H1 (cell line): Measurements from ENCODE around the gene AAR2. TPM values are rescaled to one million over a fixed set of nuclear protein-coding genes. Genes with fewer than 3 reads are reported as not detected.

ENCODE experiments used
- POU5F1 ChIP-seq: IDR thresholded peaks from 2 replicates; pipeline ENCODE4 v1.6.1; 2011; ENCODE audit warnings: low read depth, mild to moderate bottlenecking, low read length, moderate library complexity
- TBP ChIP-seq: IDR thresholded peaks from 2 replicates; pipeline ENCODE4 v1.6.1; 2011; ENCODE audit warnings: low read depth, low read length, improper control_type of control experiment
- ZNF274 ChIP-seq: IDR thresholded peaks from 2 replicates; pipeline ENCODE4 v1.7.0; 2012; ENCODE audit warnings: low read length, borderline replicate concordance; ENCODE audit errors: extremely low read depth
- polyA plus RNA-seq, 7 experiments: library from polyadenylated mRNA; depleted of rRNA in 3 of 7; stranded (reverse) in 5 of 7; unstranded in 2 of 7; fragments of >200 nt in 5 of 7; fragments of 200-250 nt in 2 of 7; gene quantifications; 1 replicate in 5 of 7; 2 replicates in 1 of 7; 4 replicates in 1 of 7; pipeline versions ENCODE4 v1.2.1 to v1.2.3, GENCODE V29; 2011 to 2013; ENCODE audit warnings: missing spikeins in 2 of 7, mixed read lengths in 2 of 7
- total RNA-seq: library from RNA; stranded (reverse); fragmentation: NEBNext Ultra II Directional; extraction: Animal tissue kit (Norgen Biotek cat#: 25700); gene quantifications from 2 replicates; pipeline ENCODE4 v1.2.1, GENCODE V29; 2021

AAR2 gene
- total and polyA plus RNA-seq, 2 of the 8 experiments (the other 6 are each of a cell fraction or from before 2014, with no cell fraction given) = 25.5 to 36.1 TPM

DNA sequence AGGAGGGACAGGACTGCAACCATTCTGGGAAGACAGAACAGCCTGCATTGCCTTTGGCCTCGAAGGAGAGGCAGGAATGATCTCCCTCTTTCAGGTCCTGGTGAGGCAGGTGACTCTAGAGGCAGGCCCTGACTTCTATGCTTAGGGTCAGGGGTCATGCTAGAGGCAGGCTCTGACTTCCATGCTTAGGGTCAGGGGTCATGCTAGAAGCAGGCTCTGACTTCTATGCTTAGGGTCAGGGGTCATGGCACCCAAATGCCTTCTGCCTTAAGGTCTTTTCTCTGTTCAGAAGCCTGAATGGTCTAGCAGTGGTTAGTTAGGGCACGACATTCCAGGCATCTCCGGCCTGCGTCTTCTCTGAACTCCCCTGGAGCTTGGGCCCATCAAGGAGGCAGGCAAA lies 35.1 kb upstream of the AAR2 start (continued):
- TF ChIP-seq TBP (no peak), POU5F1 (no peak), ZNF274 (no peak)
- TF ChIP-seq, all 59 proteins: peak for 0
